HL-60 (cell line): ENCODE data around the gene STARD10.

Source experiments
- DNase-seq, 2 experiments: peaks; one replicate each; pipeline ENCODE4 v3.0.0-alpha.2; 2010 to 2020; ENCODE audit warnings: low read depth in 1 of 2, low spot score in 1 of 2
- H3K27ac ChIP-seq: fragments of 250-450 bp; sonication (Bioruptor Pico); replicated peaks from 2 replicates; pipeline ENCODE4 v1.5.1; 2020; ENCODE audit warnings: mild to moderate bottlenecking, moderate library complexity
- H3K27me3 ChIP-seq: fragments of 250-450 bp; sonication (Bioruptor Pico); 2 replicates; pipeline ENCODE4 v1.5.1; 2021; ENCODE audit warnings: mild to moderate bottlenecking, moderate library complexity; ENCODE audit not compliant: insufficient read depth, poor library complexity, severe bottlenecking
- H3K4me3 ChIP-seq: replicated peaks from 2 replicates; pipeline ENCODE4 v1.5.1; 2011; ENCODE audit warnings: mild to moderate bottlenecking, control low read depth, low read length; ENCODE audit not compliant: insufficient read depth
- GABPA ChIP-seq: IDR thresholded peaks from 2 replicates; pipeline ENCODE4 v1.6.1; 2012; ENCODE audit warnings: low read depth
- POLR2AphosphoS5 ChIP-seq: IDR thresholded peaks from 2 replicates; pipeline ENCODE4 v1.6.1; 2012; ENCODE audit warnings: low read depth
- REST ChIP-seq: IDR thresholded peaks from 2 replicates; pipeline ENCODE4 v1.6.1; 2012; ENCODE audit warnings: low read depth; ENCODE audit not compliant: insufficient replicate concordance
- SPI1 ChIP-seq: IDR thresholded peaks from 2 replicates; pipeline ENCODE4 v1.6.1; 2012; ENCODE audit warnings: low read depth, mild to moderate bottlenecking, borderline replicate concordance
- TF ChIP-seq, protein P1 (sequence below): IDR thresholded peaks from one replicate; pipeline ENCODE4 v1.5.1; 2011; ENCODE audit warnings: low read length, control low read depth, inconsistent platforms; ENCODE audit not compliant: insufficient read depth

The STARD10 gene

DNA sequence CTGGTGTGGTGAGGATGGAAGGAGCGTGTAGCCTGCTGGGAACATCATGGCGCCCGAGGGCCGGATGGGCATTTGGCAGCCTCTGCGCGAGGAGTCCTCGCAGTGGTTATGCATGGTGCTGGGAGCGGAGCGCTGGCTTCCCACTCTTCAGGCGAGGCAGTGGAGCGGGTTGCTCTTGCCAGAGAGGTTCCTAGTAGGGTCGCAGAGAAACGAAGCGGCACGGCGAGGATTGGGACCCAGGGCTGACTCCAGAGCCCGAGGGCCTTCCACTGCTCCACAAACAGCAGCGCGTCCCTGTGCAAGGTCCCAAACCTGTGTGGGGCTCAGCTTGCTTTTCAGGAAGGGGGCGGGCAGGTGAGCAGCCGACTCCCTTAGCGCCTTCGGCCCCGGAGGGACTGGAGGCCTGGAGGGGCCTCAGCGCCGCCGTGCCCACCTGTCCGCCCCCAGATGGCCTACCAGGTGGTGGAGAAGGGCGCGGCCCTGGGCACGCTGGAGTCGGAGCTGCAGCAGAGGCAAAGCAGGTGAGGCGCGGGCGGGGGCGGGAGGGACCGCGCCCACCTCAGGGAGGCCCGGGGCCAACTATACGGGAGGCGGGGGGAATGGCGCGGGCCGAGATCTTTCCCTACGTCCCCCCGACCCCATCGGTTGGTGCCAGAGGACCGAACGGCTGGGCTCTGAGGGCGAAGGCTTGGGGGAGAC lies 27.5 kb upstream of the STARD10 start:
- H3K4me3 ChIP-seq, result no peak overlapping the region
- TF ChIP-seq SPI1 (no peak), POLR2AphosphoS5 (no peak; the same call in 1 of the 2 replicates), REST (no peak), GABPA (no peak)
- TF ChIP-seq, protein P1, sequence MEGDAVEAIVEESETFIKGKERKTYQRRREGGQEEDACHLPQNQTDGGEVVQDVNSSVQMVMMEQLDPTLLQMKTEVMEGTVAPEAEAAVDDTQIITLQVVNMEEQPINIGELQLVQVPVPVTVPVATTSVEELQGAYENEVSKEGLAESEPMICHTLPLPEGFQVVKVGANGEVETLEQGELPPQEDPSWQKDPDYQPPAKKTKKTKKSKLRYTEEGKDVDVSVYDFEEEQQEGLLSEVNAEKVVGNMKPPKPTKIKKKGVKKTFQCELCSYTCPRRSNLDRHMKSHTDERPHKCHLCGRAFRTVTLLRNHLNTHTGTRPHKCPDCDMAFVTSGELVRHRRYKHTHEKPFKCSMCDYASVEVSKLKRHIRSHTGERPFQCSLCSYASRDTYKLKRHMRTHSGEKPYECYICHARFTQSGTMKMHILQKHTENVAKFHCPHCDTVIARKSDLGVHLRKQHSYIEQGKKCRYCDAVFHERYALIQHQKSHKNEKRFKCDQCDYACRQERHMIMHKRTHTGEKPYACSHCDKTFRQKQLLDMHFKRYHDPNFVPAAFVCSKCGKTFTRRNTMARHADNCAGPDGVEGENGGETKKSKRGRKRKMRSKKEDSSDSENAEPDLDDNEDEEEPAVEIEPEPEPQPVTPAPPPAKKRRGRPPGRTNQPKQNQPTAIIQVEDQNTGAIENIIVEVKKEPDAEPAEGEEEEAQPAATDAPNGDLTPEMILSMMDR, result no peak
- no peaks in the 10 kb centered on the region for H3K27me3 ChIP-seq
- DNase-seq, result no peak
- H3K27ac ChIP-seq, result no peak overlapping the region

GRCh38 chr11:72820439-72821139 lies 26.7 kb upstream of the STARD10 start:
- no peak for TF ChIP-seq SPI1
- no peak for TF ChIP-seq GABPA
- TF ChIP-seq, protein P1, result no peak
- TF ChIP-seq POLR2AphosphoS5, result no peak; the same call in 1 of the 2 replicates
- TF ChIP-seq REST, result no peak
- no peak overlapping the region for H3K27ac ChIP-seq
- no peak overlapping the region for H3K4me3 ChIP-seq
- DNase-seq, result no peak
- H3K27me3 ChIP-seq, result no peaks in the 10 kb centered on the region

- no peaks in the 10 kb centered on the region for H3K27me3 ChIP-seq
- no peak overlapping the region for H3K27ac ChIP-seq
- DNase-seq, result no peak
- no peak overlapping the region for H3K4me3 ChIP-seq
- TF ChIP-seq, protein P1, result no peak
- TF ChIP-seq GABPA (no peak), POLR2AphosphoS5 (no peak), REST (no peak), SPI1 (no peak)
These were observed 25.1 kb upstream of the STARD10 start for GRCh38 chr11:72818971-72819370.
